Mucosa of descending colon (tissue), 3 donors: ENCODE measurements around the gene CDO1. TPM values are rescaled to one million over a fixed set of nuclear protein-coding genes. Genes with fewer than 3 reads are reported as not detected.

ENCODE experiments used
- ATAC-seq: fragments of 200-7000 bp; cut with Tn5 transposase; one replicate; pipeline ENCODE4 v1.9.1; 2020; ENCODE audit warnings: mild to moderate bottlenecking, moderate library complexity
- DNase-seq, 3 donors: peaks; one replicate each; pipeline ENCODE4 v3.0.0-alpha.2; 2020
- H3K36me3 ChIP-seq: fragments of 200-600 bp; one replicate; pipeline ENCODE4 v1.8.0; 2021; ENCODE audit warnings: low read depth, mild to moderate bottlenecking
- H3K4me1 ChIP-seq: fragments of 200-600 bp; one replicate; pipeline ENCODE4 v1.8.0; 2021; ENCODE audit warnings: low read depth, mild to moderate bottlenecking
- H3K4me3 ChIP-seq: fragments of 200-600 bp; one replicate; pipeline ENCODE4 v1.8.0; 2021; ENCODE audit warnings: mild to moderate bottlenecking
- H3K9me3 ChIP-seq: fragments of 200-600 bp; one replicate; pipeline ENCODE4 v1.8.0; 2021; ENCODE audit warnings: mild to moderate bottlenecking
- CTCF ChIP-seq: fragments of 200-600 bp; IDR thresholded peaks from one replicate; pipeline ENCODE4 v1.8.0; 2022; ENCODE audit warnings: antibody characterized with exemption, mild to moderate bottlenecking
- intact Hi-C, 2 donors: fragments of 100-400 bp; cut with DNase I in 1 of 2; cut with micrococcal nuclease in 1 of 2; formaldehyde crosslinking; loops; one replicate each; pipeline versions ENCODE4 v1.11.0 to v1.11.1; 2022; cut with DNase I, micrococcal nuclease
- total RNA-seq, 3 donors: library from RNA; stranded (reverse); fragmentation: NEBNext Ultra II Directional in 2 of 3; extraction: Animal tissue kit (Norgen Biotek cat#: 25700) in 2 of 3; gene quantifications; one replicate each; pipeline versions ENCODE4 v1.2.1 to v1.2.4, GENCODE V29; 2021 to 2023
- donor health status: DM: no; HTN: no; CAD: no; lungs with moderate emphysema.
- donor health status: DM: no; HTN: no; CAD: no.
- donor health status: DM: no; HTN: yes; CAD: no.

Gene CDO1
- total RNA-seq, 3 donors from 2014 or later: 2.0 to 3.0 TPM; not detected in 1

- H3K4me1 ChIP-seq: peaks cover 7% of the 10 kb centered on the region
- DNase-seq (no peak), ATAC-seq (no peak)
- intact Hi-C loops: no loop called here
- no peak overlapping the region for H3K4me3 ChIP-seq
- no peak for TF ChIP-seq CTCF
- H3K9me3 ChIP-seq: no peaks in the 10 kb centered on the region
- H3K36me3 ChIP-seq: no peaks in the 10 kb centered on the region
Measured at GRCh38 chr5:115855959-115856358, 39.5 kb upstream of the CDO1 start.

- no peak overlapping the region for H3K4me3 ChIP-seq
- no peaks in the 10 kb centered on the region for H3K36me3 ChIP-seq
- TF ChIP-seq CTCF: no peak
- H3K9me3 ChIP-seq: no peaks in the 10 kb centered on the region
- peaks cover 7% of the 10 kb centered on the region for H3K4me1 ChIP-seq
- intact Hi-C loops: no loop called here
- ATAC-seq (no peak), DNase-seq (no peak)
Measured at GRCh38 chr5:115854139-115854538, 37.7 kb upstream of the CDO1 start.

GRCh38 chr5:115850744-115851416 lies 34.4 kb upstream of the CDO1 start:
- Histone ChIP-seq H3K4me3 (no peak overlapping the region), H3K36me3 (no peaks in the 10 kb centered on the region), H3K9me3 (no peaks in the 10 kb centered on the region), H3K4me1 (no peaks in the 10 kb centered on the region)
- DNase-seq (no peak), ATAC-seq (no peak)
- intact Hi-C loops: no loop called here
- no peak for TF ChIP-seq CTCF

GRCh38 chr5:115849258-115849798 lies 32.9 kb upstream of the CDO1 start:
- no peak overlapping the region for H3K4me3 ChIP-seq
- no peak for TF ChIP-seq CTCF
- no peaks in the 10 kb centered on the region for H3K36me3 ChIP-seq
- no peaks in the 10 kb centered on the region for H3K4me1 ChIP-seq
- no peaks in the 10 kb centered on the region for H3K9me3 ChIP-seq
- intact Hi-C loops: no loop called here
- no peak for ATAC-seq
- DNase-seq: no peak

GRCh38 chr5:115847290-115847689 lies 30.8 kb upstream of the CDO1 start:
- no peak for TF ChIP-seq CTCF
- Histone ChIP-seq H3K36me3 (no peaks in the 10 kb centered on the region), H3K4me1 (peaks cover 7% of the 10 kb centered on the region), H3K4me3 (no peak overlapping the region), H3K9me3 (no peaks in the 10 kb centered on the region)
- ATAC-seq (no peak), DNase-seq (no peak)
- intact Hi-C loops: no loop called here
